ENCODE measurements around the gene DBF4B.

DBF4B gene

DNA sequence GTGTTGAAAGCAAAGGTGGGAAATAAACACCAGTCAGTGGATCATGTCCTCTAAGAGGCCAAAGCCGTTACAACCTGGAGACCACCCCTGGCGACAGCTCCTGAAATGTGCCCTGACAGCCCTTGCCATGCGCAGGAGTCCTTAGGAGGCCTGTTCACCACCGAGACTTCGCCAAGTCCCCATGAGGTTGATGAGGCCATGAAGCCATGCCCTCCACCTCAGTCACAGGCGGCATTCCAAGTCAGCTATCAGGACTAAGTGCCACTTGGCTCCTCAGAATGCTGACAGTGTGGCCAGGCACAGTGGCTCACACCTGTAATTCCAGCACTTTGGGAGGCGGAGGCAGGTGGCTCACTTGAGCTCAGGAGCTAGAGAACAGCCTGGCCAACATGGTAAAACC, 77.5 kb downstream of the DBF4B start:
- Mint-ChIP-seq H3K36me3 (ENCODE audit: low read depth) (no peaks in the 10 kb centered on the region), H3K27me3 (ENCODE audit: low read depth) (no peaks in the 10 kb centered on the region), H3K4me3 (no peak overlapping the region), H3K9me3 (no peaks in the 10 kb centered on the region), H3K27ac (no peak overlapping the region), H3K4me1 (ENCODE audit: low read depth) (no peaks in the 10 kb centered on the region)

DNA sequence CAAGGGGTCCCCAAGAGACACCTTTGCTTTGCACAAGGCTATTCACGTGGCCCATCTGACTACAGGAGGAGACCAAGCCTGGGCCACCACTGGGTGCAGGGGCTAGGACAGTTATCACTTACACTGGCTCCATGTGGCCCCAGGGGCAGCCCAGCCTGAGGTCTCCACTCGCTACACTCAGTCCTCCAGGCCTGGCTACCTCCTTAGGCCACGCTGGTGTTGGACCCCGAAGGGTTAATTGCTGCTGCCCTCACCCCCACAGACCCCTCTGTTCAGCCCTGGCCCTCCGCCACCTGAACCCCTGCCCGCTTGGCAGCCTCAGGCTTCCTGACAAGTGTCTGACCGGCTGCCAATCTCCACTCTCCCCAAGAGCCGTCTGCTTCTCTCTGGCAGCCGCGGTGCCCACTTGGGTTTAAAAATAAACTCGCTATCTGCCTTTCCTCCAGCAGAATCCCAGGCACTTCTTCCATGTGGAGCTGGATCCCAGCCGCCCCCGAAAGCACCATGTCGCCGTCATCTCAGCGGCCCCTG, 78.2 kb downstream of the DBF4B start:
- Mint-ChIP-seq H3K27me3 (ENCODE audit: low read depth) (no peaks in the 10 kb centered on the region), H3K9me3 (no peaks in the 10 kb centered on the region), H3K4me1 (ENCODE audit: low read depth) (no peaks in the 10 kb centered on the region), H3K27ac (no peak overlapping the region), H3K36me3 (ENCODE audit: low read depth) (no peaks in the 10 kb centered on the region), H3K4me3 (no peak overlapping the region)

DNA sequence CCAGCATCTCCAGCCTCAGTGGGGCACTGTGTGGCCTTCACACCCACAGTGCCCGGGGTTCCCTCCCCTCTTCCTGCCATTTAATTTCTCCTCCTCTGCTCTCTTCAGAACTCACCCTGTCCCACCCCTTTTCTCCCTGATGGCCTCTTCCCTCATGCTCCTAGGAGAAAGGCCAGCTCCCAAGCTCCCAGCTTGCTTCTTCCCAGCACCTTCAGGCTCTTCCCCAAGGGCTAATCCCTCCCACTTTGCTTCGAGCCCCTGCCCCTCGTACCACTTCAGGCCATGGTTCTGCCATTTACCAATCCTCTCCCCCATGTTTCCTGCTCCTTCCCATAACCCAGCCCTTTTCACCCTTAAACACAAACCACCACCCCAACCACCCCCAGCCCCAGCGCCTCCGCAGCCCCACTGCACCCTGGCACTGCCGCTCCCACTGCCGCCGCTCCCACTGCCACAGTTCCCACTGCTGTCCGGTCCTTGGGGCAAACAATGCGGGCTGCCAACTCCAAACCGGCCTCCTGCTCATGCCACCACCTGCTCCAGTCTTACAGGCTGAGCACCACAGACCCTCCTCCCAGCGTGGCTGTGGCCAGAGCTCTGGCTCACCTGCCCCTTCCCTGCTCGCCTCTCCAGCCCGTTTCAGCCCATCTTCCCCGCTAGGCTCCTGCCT, 78.9 kb downstream of the DBF4B start:
- H3K9me3 Mint-ChIP-seq, result no peaks in the 10 kb centered on the region
- no peaks in the 10 kb centered on the region for H3K4me1 Mint-ChIP-seq (ENCODE audit: low read depth)
- H3K27me3 Mint-ChIP-seq (ENCODE audit: low read depth), result no peaks in the 10 kb centered on the region
- H3K4me3 Mint-ChIP-seq, result no peak overlapping the region
- no peak overlapping the region for H3K27ac Mint-ChIP-seq
- H3K36me3 Mint-ChIP-seq (ENCODE audit: low read depth), result no peaks in the 10 kb centered on the region

DNA sequence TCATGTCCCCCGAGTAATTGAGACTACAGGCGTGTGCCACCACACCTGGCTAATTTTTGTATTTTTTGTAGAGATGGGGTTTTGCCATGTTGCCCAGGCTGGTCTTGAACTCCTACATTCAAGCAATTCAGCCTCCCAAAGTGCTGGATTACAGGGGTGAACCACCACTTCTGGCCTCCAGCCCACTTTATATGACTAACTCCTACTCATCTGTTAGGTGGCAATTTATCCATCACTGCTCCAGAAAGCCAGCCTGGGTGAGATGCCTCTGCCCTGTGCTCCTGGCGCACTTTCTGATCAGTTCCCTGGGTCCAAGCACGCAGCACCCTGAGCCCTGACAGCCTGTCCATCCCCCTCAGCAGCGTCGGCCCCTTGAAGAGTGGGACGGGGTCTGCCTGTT, 79.7 kb downstream of the DBF4B start:
- Mint-ChIP-seq H3K4me1 (ENCODE audit: low read depth) (no peaks in the 10 kb centered on the region), H3K27me3 (ENCODE audit: low read depth) (no peaks in the 10 kb centered on the region), H3K27ac (no peak overlapping the region), H3K4me3 (no peak overlapping the region), H3K36me3 (ENCODE audit: low read depth) (no peaks in the 10 kb centered on the region), H3K9me3 (no peaks in the 10 kb centered on the region)

DNA sequence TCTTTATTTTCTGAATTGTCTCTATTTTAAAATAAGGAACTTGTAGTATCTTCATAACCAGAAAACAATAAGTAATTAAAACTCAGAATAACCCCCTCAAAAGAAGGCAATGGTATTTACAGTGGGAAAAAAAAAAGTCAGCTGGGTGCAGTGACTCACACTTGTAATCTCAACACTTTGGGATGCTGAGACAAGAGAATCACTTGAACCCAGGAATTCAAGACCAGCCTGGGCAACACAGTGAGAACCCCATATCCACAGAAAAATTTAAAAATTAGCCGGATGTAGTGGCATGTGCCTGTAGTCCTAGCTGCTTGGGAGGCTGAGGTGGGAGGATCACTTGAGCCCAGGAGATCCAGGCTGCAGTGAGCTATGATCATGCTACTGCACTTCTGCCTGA, 83.8 kb downstream of the DBF4B start:
- Mint-ChIP-seq H3K9me3 (no peaks in the 10 kb centered on the region), H3K4me3 (no peak overlapping the region), H3K27me3 (ENCODE audit: low read depth) (no peaks in the 10 kb centered on the region), H3K4me1 (ENCODE audit: low read depth) (peaks cover 6% of the 10 kb centered on the region), H3K36me3 (ENCODE audit: low read depth) (no peaks in the 10 kb centered on the region), H3K27ac (no peak overlapping the region)

DNA sequence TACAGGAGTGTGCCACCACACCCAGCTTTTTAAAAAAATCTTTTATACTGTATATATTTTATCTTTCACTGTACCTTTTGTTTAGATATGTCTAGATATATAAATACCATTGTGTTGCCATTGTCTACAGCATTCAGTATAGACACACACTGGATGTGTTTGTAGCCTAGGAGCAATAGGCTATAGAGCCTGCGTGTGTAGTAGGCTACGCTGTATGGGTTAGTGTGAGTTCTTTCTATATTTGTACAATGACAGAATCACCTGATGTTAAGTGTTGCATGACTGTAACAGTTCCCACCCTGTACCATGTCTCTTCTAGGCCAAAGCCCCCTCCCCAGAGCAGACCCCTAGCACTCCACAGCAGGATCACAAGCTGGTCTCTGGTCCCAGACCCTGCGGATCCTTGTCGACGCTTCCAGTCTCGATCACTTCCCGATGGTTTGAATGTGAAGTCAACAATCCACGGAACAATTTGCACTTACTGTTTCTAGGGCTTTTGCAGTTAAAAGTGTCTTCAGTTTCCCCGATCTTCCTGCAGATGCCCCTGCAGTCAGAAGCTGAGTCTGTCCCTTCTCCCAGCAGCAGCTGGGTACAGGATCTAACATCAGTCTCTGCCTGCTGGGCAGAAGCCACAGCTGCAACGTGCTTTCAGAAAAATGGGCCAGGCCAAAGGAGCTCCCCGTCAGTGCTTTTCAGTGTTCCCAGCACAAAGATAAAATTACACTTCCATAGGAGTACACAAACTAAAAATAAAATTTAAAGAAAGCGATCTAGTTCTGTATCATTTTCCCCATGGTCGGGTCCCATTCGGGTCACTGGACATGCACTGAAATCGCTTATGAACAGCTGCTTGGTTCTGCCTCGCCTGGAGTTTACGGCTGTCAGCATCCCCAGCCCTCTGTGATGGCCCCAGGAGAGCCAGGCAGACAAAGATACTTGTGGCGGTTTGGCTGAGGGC, 85.7 kb downstream of the DBF4B start:
- no peaks in the 10 kb centered on the region for H3K27me3 Mint-ChIP-seq (ENCODE audit: low read depth)
- no peaks in the 10 kb centered on the region for H3K36me3 Mint-ChIP-seq (ENCODE audit: low read depth)
- H3K9me3 Mint-ChIP-seq, result no peaks in the 10 kb centered on the region
- peaks cover 14% of the 10 kb centered on the region for H3K4me1 Mint-ChIP-seq (ENCODE audit: low read depth)
- no peak overlapping the region for H3K27ac Mint-ChIP-seq
- H3K4me3 Mint-ChIP-seq, result no peak overlapping the region

DNA sequence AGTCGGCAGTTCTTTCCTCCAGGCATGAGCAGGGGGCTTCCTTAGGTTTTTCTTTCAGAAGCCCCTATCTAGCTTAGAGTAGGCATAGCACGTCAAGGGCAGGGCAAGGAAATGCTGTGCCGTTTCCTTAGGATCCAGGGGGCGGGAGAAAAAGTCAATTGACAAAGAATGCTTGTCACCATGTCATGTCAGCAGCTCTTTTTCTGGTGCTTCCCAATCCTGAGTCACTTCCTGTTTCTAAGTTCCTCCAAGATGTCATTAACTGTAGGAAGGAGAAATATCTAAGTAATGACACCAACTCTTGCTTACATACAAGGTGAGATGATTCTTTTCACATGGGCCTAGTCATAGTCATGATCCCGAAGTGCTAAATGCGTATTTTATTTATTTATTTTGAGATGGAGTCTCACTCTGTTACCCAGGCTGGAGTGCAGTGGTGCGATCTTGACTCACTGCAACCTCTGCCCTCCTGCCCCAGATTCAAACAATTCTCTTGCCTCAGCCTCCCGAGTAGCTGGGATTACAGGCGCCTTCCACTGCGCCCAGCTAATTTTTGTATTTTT, 86.5 kb downstream of the DBF4B start:
- Mint-ChIP-seq H3K27ac (no peak overlapping the region), H3K4me1 (ENCODE audit: low read depth) (peaks cover 14% of the 10 kb centered on the region), H3K4me3 (no peak overlapping the region), H3K9me3 (no peaks in the 10 kb centered on the region), H3K27me3 (ENCODE audit: low read depth) (no peaks in the 10 kb centered on the region), H3K36me3 (ENCODE audit: low read depth) (no peaks in the 10 kb centered on the region)

DNA sequence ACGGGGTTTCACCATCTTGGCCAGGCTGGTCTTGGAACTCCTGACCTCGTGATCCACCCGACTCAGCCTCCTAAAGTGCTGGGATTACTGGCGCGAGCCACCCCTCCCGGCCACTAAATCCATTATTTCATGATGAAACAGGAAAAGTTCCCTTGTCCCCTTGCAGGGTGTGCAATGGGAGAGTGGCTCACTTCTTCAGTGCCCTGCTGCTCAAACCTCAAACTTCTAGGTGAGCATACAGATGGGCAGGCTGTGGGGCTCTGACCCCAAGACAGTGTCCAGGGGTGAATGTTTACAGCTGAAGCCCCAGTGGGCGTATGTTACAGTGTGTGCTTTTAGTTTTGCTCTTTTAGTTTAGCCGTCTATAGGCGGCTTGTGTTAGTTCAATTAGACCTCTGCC, 87.0 kb downstream of the DBF4B start:
- Mint-ChIP-seq H3K4me3 (no peak overlapping the region), H3K4me1 (ENCODE audit: low read depth) (peaks cover 14% of the 10 kb centered on the region), H3K27me3 (ENCODE audit: low read depth) (no peaks in the 10 kb centered on the region), H3K27ac (no peak overlapping the region), H3K36me3 (ENCODE audit: low read depth) (no peaks in the 10 kb centered on the region), H3K9me3 (no peaks in the 10 kb centered on the region)

DNA sequence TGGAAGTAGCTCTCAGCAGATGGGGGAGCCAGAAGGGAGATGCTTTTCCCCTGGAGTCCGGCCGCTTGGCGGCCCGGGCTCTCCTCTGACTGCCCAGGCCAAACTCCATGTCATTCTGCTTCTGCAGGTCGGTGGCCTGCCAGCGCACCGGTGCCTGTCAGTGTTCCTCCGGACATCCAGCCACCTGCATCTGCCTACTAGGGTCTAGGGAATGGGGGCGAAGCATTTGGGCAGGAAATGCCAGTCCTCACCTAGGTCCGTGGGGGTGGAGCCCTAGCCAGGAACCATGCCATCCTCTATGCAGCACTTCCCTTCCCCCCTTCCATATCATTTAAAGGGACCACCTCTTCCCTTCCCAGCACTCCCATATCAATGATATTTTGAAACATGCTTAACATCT, 87.5 kb downstream of the DBF4B start:
- Mint-ChIP-seq H3K27ac (no peak overlapping the region), H3K36me3 (ENCODE audit: low read depth) (no peaks in the 10 kb centered on the region), H3K4me3 (no peak overlapping the region), H3K27me3 (ENCODE audit: low read depth) (no peaks in the 10 kb centered on the region), H3K4me1 (ENCODE audit: low read depth) (peaks cover 14% of the 10 kb centered on the region), H3K9me3 (no peaks in the 10 kb centered on the region)

DNA sequence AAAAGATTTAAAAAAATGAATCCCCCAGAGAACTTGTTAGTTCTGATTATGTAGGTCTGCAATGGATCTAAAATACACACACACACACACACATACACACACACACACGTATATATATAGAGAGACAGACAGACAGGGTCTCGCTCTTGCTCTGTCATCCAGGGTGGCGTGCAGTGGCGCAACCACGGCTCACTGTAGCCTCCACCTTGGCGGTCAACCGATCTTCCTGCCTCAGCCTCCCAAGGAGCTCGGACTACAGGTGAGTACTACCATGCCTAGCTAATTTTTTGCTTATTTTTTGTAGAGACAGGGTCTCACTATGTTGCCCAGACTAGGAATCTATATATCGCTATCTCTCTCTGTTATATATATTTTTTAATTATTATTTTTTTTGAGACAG, 88.3 kb downstream of the DBF4B start:
- Mint-ChIP-seq H3K27ac (no peak overlapping the region), H3K4me1 (ENCODE audit: low read depth) (peaks cover 14% of the 10 kb centered on the region), H3K9me3 (no peaks in the 10 kb centered on the region), H3K4me3 (no peak overlapping the region), H3K27me3 (ENCODE audit: low read depth) (peaks cover 2% of the 10 kb centered on the region), H3K36me3 (ENCODE audit: low read depth) (no peaks in the 10 kb centered on the region)

DNA sequence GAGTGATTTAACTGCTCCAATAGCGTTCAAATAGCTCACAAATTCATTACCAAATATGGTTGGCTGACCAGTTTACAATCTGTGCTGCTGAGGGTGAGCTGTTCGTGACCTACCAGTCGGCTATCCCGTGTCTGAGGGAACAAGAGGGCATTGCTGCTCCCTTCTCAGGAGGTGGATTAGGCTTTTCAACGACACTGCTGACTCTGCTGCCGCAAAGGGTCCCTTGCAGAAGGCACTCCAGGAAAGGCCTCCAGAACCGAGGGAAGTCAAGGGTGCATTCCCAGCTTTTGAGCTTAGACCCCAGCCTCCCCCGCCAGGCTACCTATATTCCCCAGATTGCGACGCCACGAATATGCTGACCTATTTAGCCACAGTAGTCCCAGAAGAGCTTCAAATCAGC, 89.3 kb downstream of the DBF4B start:
- Mint-ChIP-seq H3K36me3 (ENCODE audit: low read depth) (no peaks in the 10 kb centered on the region), H3K27ac (no peak overlapping the region), H3K9me3 (no peaks in the 10 kb centered on the region), H3K4me3 (no peak overlapping the region), H3K4me1 (ENCODE audit: low read depth) (peaks cover 14% of the 10 kb centered on the region), H3K27me3 (ENCODE audit: low read depth) (peaks cover 8% of the 10 kb centered on the region)

DNA sequence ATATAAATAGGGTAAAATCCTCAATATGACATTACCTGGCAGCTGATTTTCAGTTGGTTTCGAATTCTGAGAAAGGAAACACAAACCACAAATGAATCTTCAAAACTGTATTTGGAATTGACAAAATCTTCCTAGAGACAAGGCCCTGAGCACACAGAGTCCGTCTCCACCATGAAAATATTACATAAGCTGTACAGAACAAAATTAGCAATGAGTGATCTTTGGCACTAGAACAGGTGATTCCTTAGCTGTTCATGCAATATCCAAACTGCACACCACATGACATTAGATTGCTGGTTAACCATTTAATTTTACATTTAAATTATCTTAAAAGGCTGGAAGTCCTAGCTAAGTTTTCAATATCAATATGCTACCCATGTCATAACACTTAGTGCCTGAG, 89.9 kb downstream of the DBF4B start:
- Mint-ChIP-seq H3K9me3 (no peaks in the 10 kb centered on the region), H3K36me3 (ENCODE audit: low read depth) (no peaks in the 10 kb centered on the region), H3K27me3 (ENCODE audit: low read depth) (peaks cover 8% of the 10 kb centered on the region), H3K4me1 (ENCODE audit: low read depth) (peaks cover 14% of the 10 kb centered on the region), H3K27ac (no peak overlapping the region), H3K4me3 (no peak overlapping the region)

Data from T-helper 1 cell treated with Interleukin-12 subunit alpha and Interleukin-12 subunit beta and Interleukin-4 antibody, amounts not matched to agents 30 μg/mL and 1 μg/mL, for 36 hours (primary cell).